HG02840 (cell line): Measurements from ENCODE around the gene DDTL.

ENCODE experiments used
- ATAC-seq: cut with Tn5 transposase; IDR thresholded peaks from one replicate; pipeline ENCODE4 v1.9.1; 2021; ENCODE audit warnings: mild to moderate bottlenecking, moderate library complexity, moderate number of reproducible peaks; ENCODE audit not compliant: unreplicated experiment, low FRiP score

DDTL gene

GRCh38 chr22:24003887-24004286 is 37.2 kb downstream of the DDTL start:
- no peak for ATAC-seq

GRCh38 chr22:24005201-24005600 is 38.5 kb downstream of the DDTL start, which contains the start of gene GSTT4:
TSS of gene GSTT4 (minus strand) at chr22:24005453. CDS start at chr22:24005356, 97 bp downstream.
- ATAC-seq, result no peak

GRCh38 chr22:24006207-24006913 is 39.7 kb downstream of the DDTL start:
- ATAC-seq, result no peak

- ATAC-seq, result no peak
These were observed 40.2 kb downstream of the DDTL start for GRCh38 chr22:24006914-24007214.

GRCh38 chr22:24007253-24008021 is 40.7 kb downstream of the DDTL start:
- ATAC-seq, result no peak

GRCh38 chr22:24008022-24008283 is 41.3 kb downstream of the DDTL start:
- no peak for ATAC-seq

- no peak for ATAC-seq
These were observed 41.9 kb downstream of the DDTL start for GRCh38 chr22:24008381-24009226.

GRCh38 chr22:24009227-24010017 is 42.7 kb downstream of the DDTL start:
- ATAC-seq, result no peak

GRCh38 chr22:24010018-24010391 is 43.3 kb downstream of the DDTL start:
- ATAC-seq, result no peak

GRCh38 chr22:24011735-24012068 is 45.0 kb downstream of the DDTL start:
- ATAC-seq, result no peak

- ATAC-seq, result no peak
These were observed 49.5 kb downstream of the DDTL start for GRCh38 chr22:24016156-24016555.

GRCh38 chr22:24021304-24021703 is 54.6 kb downstream of the DDTL start:
- ATAC-seq, result no peak
